ENCODE data around the gene PLSCR2.
"Not testable (repeated sequence)": the region's sequence is repeated elsewhere in the genome, so short reads cannot be mapped to it uniquely, and the experiment has no call there.

PLSCR2 gene

GRCh38 chr3:146485297-146485696 is 15.9 kb upstream of the PLSCR2 start:
- no peak for DNase-seq (ENCODE audit: extremely low spot score)
- no peak for TF ChIP-seq CTCF (IDR thresholded peaks at IDR 0.05; ENCODE audit: control extremely low read depth, extremely low read depth, low read depth, missing control alignments)
- ChIA-PET POLR2A (no interaction called here), CTCF (no interaction called here)

- POLR2A ChIA-PET, result no interaction called here
- CTCF ChIA-PET, result interaction anchor here (0.8 to 1.7 kb wide), 2 partner anchors 11 to 13 kb away, joined by 4 to 6 read pairs; no protein-coding TSS in a partner anchor
- no peak for TF ChIP-seq CTCF (IDR thresholded peaks at IDR 0.05; ENCODE audit: control extremely low read depth, extremely low read depth, low read depth, missing control alignments)
- DNase-seq (ENCODE audit: extremely low spot score), result no peak
Observed at GRCh38 chr3:146476094-146476740, 6.9 kb upstream of the PLSCR2 start.

DNA sequence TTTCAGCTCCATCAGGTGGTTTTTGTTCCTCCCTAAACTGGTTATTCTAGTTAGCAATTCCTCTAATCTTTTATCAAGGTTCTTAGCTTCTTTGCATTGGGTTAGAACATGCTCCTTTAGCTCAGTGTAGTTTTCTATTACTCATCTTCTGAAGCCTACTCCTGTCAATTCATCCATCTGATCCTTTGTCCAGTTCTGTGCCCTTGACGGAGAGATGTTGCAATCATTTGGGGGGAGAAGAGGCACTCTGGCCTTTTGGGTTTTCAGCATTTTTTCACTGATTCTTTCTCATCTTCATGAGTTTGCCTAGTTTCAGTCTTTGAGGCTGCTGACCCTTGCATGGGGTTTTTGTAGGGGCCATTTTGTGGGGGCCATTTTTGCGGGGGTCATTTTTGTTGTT is 5.6 kb upstream of the PLSCR2 start:
- POLR2A ChIA-PET, CTCF ChIA-PET: not testable (repeated sequence)

DNA sequence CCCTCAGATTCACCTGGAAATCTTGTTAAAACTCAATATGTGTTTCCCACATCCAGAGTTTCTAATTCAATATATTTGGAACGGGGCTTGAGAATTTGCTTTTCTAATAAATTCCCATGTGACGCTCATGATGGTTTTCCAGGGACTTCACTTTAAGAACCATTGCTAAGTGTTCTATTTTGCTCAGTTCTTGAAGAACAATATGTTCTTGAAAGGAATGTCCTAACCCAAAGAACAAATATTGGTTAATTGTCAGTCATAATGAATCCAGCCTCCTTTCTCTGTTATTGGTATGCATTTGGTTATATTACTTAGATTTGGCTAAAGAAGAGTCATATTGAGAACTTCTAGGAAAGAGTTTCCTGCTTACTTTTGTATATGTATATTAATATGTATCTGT is 4.4 kb upstream of the PLSCR2 start:
- POLR2A ChIA-PET, result no interaction called here

More for the DNA sequence above, 5.6 kb upstream of the PLSCR2 start:
- not testable (repeated sequence) for DNase-seq (ENCODE audit: extremely low spot score)

GRCh38 chr3:146472611-146473010 is 3.2 kb upstream of the PLSCR2 start:
- ChIA-PET CTCF (interaction anchor here (0.9 kb wide), 1 partner anchor 10 kb away, joined by 3 read pairs; no protein-coding TSS in a partner anchor), POLR2A (no interaction called here)
- DNase-seq (ENCODE audit: extremely low spot score), result no peak
- TF ChIP-seq CTCF (IDR thresholded peaks at IDR 0.05; ENCODE audit: control extremely low read depth, extremely low read depth, low read depth, missing control alignments), result no peak

More for the DNA sequence above, 4.4 kb upstream of the PLSCR2 start:
- no peak for DNase-seq (ENCODE audit: extremely low spot score)
- no peak for TF ChIP-seq CTCF (IDR thresholded peaks at IDR 0.05; ENCODE audit: control extremely low read depth, extremely low read depth, low read depth, missing control alignments)
- CTCF ChIA-PET, result interaction anchor here (0.6 kb wide), 1 partner anchor 177 kb away, joined by 3 read pairs; no protein-coding TSS in a partner anchor

DNA sequence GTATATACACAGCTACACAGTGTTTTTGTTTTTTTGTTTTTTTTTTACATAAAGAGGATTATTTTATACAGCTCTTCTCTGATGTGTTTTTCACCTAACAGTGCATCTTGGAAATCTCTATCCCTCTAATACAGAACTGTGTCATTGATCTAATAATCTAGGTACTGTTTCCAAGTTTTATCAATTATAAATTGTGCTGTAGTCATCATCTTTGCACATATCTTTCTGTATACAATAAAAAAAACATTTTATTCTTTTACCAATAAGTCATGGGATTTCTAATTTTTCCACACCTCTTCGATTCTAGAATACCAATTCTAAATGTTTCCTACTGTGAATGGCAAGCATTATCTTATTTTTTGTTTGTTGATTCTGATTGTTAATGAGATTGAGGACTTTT is 1.7 kb upstream of the PLSCR2 start:
- DNase-seq (ENCODE audit: extremely low spot score), result no peak
- no peak for TF ChIP-seq CTCF (IDR thresholded peaks at IDR 0.05; ENCODE audit: control extremely low read depth, extremely low read depth, low read depth, missing control alignments)
- CTCF ChIA-PET, result interaction anchor here (1.4 kb wide), 1 partner anchor 21 kb away, joined by 3 read pairs; no protein-coding TSS in a partner anchor
- POLR2A ChIA-PET, result no interaction called here

GRCh38 chr3:146470425-146470990 is 1.1 kb upstream of the PLSCR2 start:
- no peak for DNase-seq (ENCODE audit: extremely low spot score)
- CTCF ChIA-PET, result interaction anchor here (1.4 to 1.6 kb wide), 3 partner anchors 21 to 281 kb away, joined by 3 to 5 read pairs (median 3); no protein-coding TSS in a partner anchor
- TF ChIP-seq CTCF (IDR thresholded peaks at IDR 0.05; ENCODE audit: control extremely low read depth, extremely low read depth, low read depth, missing control alignments), result no peak
- POLR2A ChIA-PET, result no interaction called here

Measured in GM10248 (cell line).